ENCODE measurements around the gene RAD21L1.

GRCh38 chr20:1281279-1282057 lies 55.6 kb downstream of the RAD21L1 start:
- TF ChIP-seq MAX (IDR thresholded peaks at IDR 0.05; ENCODE audit: insufficient read depth, insufficient read length) (no peak), CTCF (IDR thresholded peaks at IDR 0.05; ENCODE audit: extremely low read depth in 1 of 2, insufficient read depth in 1 of 2, low read depth in 1 of 2, low read length in 2 of 2) (no peak), MYC (IDR thresholded peaks at IDR 0.05; ENCODE audit: low read depth, low read length) (no peak), EZH2 (IDR thresholded peaks at IDR 0.05; ENCODE audit: borderline replicate concordance, low read depth, low read length, severe bottlenecking) (no peak), GATA2 (IDR thresholded peaks at IDR 0.05; ENCODE audit: insufficient read depth, insufficient read length, low read depth, low read length) (no peak), POLR2AphosphoS5 (IDR thresholded peaks at IDR 0.05; ENCODE audit: insufficient read depth, low read depth, low read length) (no peak), POLR2A (IDR thresholded peaks at IDR 0.05; ENCODE audit: low read depth, low read length) (no peak), FOS (IDR thresholded peaks at IDR 0.05; ENCODE audit: borderline replicate concordance, insufficient read depth, low read length) (no peak), JUN (IDR thresholded peaks at IDR 0.05; ENCODE audit: borderline replicate concordance, insufficient read depth, insufficient read length, low read depth) (no peak)
